Lower leg skin (tissue), 3 donors: Measurements from ENCODE around the gene SEC24D.

ENCODE experiments used
- POLR2A ChIP-seq, 2 donors: fragments of 450-650 bp; IDR thresholded peaks; one replicate each; pipeline ENCODE4 v1.6.1; 2016 to 2017; ENCODE audit warnings: antibody characterized with exemption in 2 of 2, mild to moderate bottlenecking in 1 of 2, moderate library complexity in 1 of 2
- TF ChIP-seq, protein P1 (sequence below), 3 donors: fragments of 450-650 bp; IDR thresholded peaks; one replicate each; pipeline ENCODE4 v1.5.1; 2016; ENCODE audit warnings: antibody characterized with exemption in 3 of 3, mild to moderate bottlenecking in 3 of 3, moderate library complexity in 2 of 3

- TF ChIP-seq, protein P1, sequence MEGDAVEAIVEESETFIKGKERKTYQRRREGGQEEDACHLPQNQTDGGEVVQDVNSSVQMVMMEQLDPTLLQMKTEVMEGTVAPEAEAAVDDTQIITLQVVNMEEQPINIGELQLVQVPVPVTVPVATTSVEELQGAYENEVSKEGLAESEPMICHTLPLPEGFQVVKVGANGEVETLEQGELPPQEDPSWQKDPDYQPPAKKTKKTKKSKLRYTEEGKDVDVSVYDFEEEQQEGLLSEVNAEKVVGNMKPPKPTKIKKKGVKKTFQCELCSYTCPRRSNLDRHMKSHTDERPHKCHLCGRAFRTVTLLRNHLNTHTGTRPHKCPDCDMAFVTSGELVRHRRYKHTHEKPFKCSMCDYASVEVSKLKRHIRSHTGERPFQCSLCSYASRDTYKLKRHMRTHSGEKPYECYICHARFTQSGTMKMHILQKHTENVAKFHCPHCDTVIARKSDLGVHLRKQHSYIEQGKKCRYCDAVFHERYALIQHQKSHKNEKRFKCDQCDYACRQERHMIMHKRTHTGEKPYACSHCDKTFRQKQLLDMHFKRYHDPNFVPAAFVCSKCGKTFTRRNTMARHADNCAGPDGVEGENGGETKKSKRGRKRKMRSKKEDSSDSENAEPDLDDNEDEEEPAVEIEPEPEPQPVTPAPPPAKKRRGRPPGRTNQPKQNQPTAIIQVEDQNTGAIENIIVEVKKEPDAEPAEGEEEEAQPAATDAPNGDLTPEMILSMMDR (IDR thresholded peaks at IDR 0.05), result no peak
- TF ChIP-seq POLR2A (IDR thresholded peaks at IDR 0.05), result no peak
Measured at GRCh38 chr4:118829107-118829506, 6.8 kb downstream of the SEC24D start.
